DOHH2 (cell line): ENCODE data around the gene INPP5F.

Experiments
- EZH2phosphoT487 ChIP-seq: fragments of 200-600 bp; sonication (generic); IDR thresholded peaks from 2 replicates; pipeline ENCODE4 v1.6.1; 2017; ENCODE audit warnings: borderline replicate concordance, mild to moderate bottlenecking, antibody characterized with exemption, low read length, moderate library complexity, mixed read lengths
- TF ChIP-seq, protein P1 (sequence below): fragments of 200-600 bp; sonication (generic); IDR thresholded peaks from one replicate; pipeline ENCODE4 v1.5.1; 2014; ENCODE audit warnings: antibody characterized with exemption, mild to moderate bottlenecking, low read depth, low read length; ENCODE audit not compliant: poor library complexity, severe bottlenecking

DNA sequence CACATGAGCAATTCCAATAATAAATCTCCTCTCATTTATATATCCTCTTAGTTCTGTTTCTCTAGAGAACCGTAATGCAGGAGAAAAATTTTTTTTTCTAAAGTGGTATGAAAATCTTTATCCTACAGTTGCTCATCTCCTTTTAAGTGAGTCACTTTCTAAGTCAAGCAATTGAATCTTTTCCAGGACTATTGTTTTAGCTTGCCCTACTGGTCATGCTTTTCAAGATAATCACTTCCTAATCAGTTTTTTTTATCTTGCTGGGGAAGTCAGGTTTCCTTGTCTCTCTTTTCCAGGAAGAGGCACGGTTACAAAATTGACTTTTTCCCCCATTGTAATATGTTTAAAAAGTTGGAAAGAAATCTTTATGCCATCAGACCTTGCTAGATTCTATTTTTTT lies 44.0 kb downstream of the INPP5F start:
- TF ChIP-seq, protein P1, sequence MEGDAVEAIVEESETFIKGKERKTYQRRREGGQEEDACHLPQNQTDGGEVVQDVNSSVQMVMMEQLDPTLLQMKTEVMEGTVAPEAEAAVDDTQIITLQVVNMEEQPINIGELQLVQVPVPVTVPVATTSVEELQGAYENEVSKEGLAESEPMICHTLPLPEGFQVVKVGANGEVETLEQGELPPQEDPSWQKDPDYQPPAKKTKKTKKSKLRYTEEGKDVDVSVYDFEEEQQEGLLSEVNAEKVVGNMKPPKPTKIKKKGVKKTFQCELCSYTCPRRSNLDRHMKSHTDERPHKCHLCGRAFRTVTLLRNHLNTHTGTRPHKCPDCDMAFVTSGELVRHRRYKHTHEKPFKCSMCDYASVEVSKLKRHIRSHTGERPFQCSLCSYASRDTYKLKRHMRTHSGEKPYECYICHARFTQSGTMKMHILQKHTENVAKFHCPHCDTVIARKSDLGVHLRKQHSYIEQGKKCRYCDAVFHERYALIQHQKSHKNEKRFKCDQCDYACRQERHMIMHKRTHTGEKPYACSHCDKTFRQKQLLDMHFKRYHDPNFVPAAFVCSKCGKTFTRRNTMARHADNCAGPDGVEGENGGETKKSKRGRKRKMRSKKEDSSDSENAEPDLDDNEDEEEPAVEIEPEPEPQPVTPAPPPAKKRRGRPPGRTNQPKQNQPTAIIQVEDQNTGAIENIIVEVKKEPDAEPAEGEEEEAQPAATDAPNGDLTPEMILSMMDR, result no peak
- no peak for TF ChIP-seq EZH2phosphoT487
